Prostate gland (tissue), 2 donors: ENCODE results near the gene ATAD1. TPM values are rescaled to one million over a fixed set of nuclear protein-coding genes. Genes with fewer than 3 reads are reported as not detected.
"Not testable (repeated sequence)": the region's sequence is repeated elsewhere in the genome, so short reads cannot be mapped to it uniquely, and the experiment has no call there.

Experiments used
- DNase-seq: peaks from one replicate; pipeline ENCODE4 v3.0.0-alpha.2; 2019; ENCODE audit warnings: low spot score
- H3K27ac ChIP-seq, 2 donors: fragments of 200-600 bp; sonication (generic); 2 replicates each; pipeline ENCODE4 v1.5.1; 2017 to 2019
- H3K27me3 ChIP-seq: fragments of 200-600 bp; sonication (generic); replicated peaks from 2 replicates; pipeline ENCODE4 v1.5.1; 2019; ENCODE audit not compliant: insufficient read depth
- H3K36me3 ChIP-seq, 2 donors: fragments of 200-600 bp; sonication (generic); 1 replicate in 1 of 2; 2 replicates in 1 of 2; pipeline versions ENCODE4 v1.5.1 to v1.8.1; 2017 to 2019
- H3K4me1 ChIP-seq: fragments of 200-600 bp; sonication (generic); replicated peaks from 2 replicates; pipeline ENCODE4 v1.5.1; 2019
- H3K4me3 ChIP-seq, 2 donors: fragments of 200-600 bp; sonication (generic); 2 replicates each; pipeline ENCODE4 v1.5.1; 2017 to 2019
- H3K9me3 ChIP-seq: fragments of 200-600 bp; sonication (generic); 2 replicates; pipeline ENCODE4 v1.5.1; 2017
- POLR2A ChIP-seq: fragments of 450-650 bp; IDR thresholded peaks from one replicate; pipeline ENCODE4 v1.6.1; 2016; ENCODE audit warnings: antibody characterized with exemption, mild to moderate bottlenecking
- POLR2AphosphoS5 ChIP-seq: sonication (generic); formaldehyde crosslinking; IDR thresholded peaks from one replicate; pipeline ENCODE4 v1.6.1; 2017; ENCODE audit warnings: antibody characterized with exemption
- WGBS: methylation state at CpG from one replicate; pipeline ENCODE4 v1.1.5; 2018; 5-methylcytosine and 5-hydroxymethylcytosine counted together
- intact Hi-C: fragments of 100-400 bp; cut with DNase I; formaldehyde crosslinking; loops from one replicate; pipeline ENCODE4 v1.14.2; 2022
- total RNA-seq, 2 donors: library from RNA; depleted of rRNA; stranded (reverse); fragments of >200 nt; gene quantifications; one replicate each; pipeline ENCODE4 v1.1.0, GENCODE V29; 2016
- TF ChIP-seq, protein P1 (sequence below), 4 experiments: fragments of 200-600 bp in 2 of 4; fragments of 450-650 bp in 2 of 4; sonication (generic) in 2 of 4; IDR thresholded peaks; 1 replicate in 3 of 4; 2 replicates in 1 of 4; pipeline ENCODE4 v1.5.1; 2016 to 2019; ENCODE audit warnings: antibody characterized with exemption in 4 of 4, mild to moderate bottlenecking in 2 of 4, moderate library complexity in 2 of 4

ATAD1 gene
- total RNA-seq, 2 donors from 2014 or later, result 50.2 to 59.6 TPM

DNA sequence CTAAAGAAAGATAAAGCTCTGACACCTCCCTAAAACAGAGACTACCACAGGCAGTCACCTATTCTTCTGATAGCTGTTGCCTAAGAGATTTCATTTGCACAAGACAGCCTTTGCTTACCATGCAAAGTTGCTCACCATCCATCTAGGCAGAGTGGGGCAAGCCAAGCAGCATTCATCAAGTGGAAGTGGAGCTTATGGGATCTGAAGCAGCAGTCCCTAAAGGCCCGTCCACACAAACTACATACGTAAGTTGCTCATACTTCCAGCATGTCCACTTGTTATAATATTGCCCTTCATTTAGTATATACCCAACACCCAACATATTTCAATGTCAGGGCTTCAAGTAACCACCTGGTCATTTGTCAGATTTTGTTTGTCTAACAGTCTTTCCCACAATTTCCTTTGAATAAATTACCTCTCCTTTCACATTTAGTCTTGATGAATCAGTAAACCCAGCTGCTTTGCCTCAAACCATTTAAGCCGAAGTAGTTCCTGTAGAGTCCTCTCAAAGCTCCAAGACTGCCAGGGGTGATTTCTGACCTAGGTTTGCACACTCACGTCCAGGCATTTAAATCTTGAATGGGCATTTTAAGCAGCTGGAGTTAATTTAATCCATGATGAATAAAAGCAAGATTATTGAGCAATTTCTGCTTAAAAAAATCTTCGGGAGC is 67.9 kb downstream of the ATAD1 start:
- WGBS, result 62% methylated on average over 5 of the region's 5 CpGs
- Histone ChIP-seq H3K9me3 (no peaks in the 10 kb centered on the region), H3K4me1 (no peaks in the 10 kb centered on the region), H3K36me3 (no peaks in the 10 kb centered on the region), H3K27ac (no peak overlapping the region), H3K4me3 (no peak overlapping the region), H3K27me3 (no peaks in the 10 kb centered on the region)
- intact Hi-C loops, result no loop called here
- no peak for TF ChIP-seq POLR2AphosphoS5
- TF ChIP-seq, protein P1, sequence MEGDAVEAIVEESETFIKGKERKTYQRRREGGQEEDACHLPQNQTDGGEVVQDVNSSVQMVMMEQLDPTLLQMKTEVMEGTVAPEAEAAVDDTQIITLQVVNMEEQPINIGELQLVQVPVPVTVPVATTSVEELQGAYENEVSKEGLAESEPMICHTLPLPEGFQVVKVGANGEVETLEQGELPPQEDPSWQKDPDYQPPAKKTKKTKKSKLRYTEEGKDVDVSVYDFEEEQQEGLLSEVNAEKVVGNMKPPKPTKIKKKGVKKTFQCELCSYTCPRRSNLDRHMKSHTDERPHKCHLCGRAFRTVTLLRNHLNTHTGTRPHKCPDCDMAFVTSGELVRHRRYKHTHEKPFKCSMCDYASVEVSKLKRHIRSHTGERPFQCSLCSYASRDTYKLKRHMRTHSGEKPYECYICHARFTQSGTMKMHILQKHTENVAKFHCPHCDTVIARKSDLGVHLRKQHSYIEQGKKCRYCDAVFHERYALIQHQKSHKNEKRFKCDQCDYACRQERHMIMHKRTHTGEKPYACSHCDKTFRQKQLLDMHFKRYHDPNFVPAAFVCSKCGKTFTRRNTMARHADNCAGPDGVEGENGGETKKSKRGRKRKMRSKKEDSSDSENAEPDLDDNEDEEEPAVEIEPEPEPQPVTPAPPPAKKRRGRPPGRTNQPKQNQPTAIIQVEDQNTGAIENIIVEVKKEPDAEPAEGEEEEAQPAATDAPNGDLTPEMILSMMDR (IDR thresholded peaks at IDR 0.05), result no peak
- TF ChIP-seq POLR2A, result no peak
- DNase-seq, result no peak

DNA sequence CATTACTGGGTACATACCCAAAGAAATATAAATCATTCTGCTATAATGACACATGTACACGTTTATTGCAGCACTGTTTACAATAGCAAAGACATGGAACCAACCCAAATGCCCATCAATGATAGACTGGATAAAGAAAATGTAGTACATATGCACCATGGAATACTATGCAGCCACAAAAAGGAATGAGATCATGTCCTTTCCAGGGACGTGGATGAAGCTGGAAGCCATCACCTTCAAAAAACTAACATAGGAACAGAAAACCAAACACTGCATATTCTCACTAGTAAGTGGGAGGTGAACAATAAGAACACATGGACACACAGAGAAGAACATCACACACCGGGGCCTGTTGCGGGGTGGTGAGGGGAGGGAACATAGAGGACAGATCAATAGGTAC is 69.8 kb downstream of the ATAD1 start:
- H3K9me3 ChIP-seq, DNase-seq, H3K4me1 ChIP-seq, H3K36me3 ChIP-seq, intact Hi-C loops, H3K27me3 ChIP-seq, H3K4me3 ChIP-seq, H3K27ac ChIP-seq: not testable (repeated sequence)
- 78% methylated on average over 4 of the region's 4 CpGs for WGBS

DNA sequence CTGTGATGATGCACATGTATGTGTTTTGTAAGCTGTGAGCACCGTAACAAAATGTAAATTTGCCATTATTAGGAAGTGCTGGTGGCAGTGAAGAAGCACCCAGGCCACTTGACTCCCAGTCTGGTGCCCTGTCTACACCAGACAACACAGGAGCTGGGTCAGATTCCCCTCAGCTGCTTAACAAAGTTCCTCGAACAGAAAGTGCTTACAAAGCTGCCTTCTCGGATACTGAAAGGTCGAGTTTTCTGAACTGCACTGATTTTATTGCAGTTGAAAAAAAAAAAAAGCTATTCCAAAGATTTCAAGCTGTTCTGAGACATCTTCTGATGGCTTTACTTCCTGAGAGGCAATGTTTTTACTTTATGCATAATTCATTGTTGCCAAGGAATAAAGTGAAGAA is 71.1 kb downstream of the ATAD1 start:
- DNase-seq, result no peak
- no peak overlapping the region for H3K27ac ChIP-seq
- no peaks in the 10 kb centered on the region for H3K27me3 ChIP-seq
- no peaks in the 10 kb centered on the region for H3K9me3 ChIP-seq
- intact Hi-C loops, result no loop called here
- no peak overlapping the region for H3K4me3 ChIP-seq
- WGBS, result 7% methylated on average over 4 of the region's 4 CpGs
- H3K4me1 ChIP-seq, result no peaks in the 10 kb centered on the region
- TF ChIP-seq POLR2A, result no peak
- no peak for TF ChIP-seq POLR2AphosphoS5
- H3K36me3 ChIP-seq, result no peaks in the 10 kb centered on the region

DNA sequence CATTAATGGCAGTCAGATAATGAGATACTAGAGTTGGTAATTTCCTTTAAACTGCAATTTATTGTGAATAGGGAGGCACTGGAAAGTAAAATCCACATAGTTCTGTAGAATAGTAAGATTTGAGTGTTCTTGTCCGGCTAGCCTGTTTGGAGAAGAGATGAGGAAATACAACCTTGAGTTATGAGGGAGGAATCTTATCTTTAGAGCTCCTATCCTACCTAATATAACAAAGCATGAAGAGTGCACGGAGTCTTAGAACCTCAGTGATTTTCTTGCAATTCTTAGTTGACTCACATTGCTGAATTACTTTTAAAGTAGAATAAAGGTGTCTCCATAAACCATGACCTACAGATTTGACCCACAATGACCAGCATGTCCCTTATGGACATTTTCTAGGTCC is 73.4 kb downstream of the ATAD1 start:
- H3K27me3 ChIP-seq, result no peaks in the 10 kb centered on the region
- H3K4me1 ChIP-seq, result no peaks in the 10 kb centered on the region
- no peaks in the 10 kb centered on the region for H3K36me3 ChIP-seq
- TF ChIP-seq POLR2AphosphoS5, result no peak
- TF ChIP-seq, protein P1 (IDR thresholded peaks at IDR 0.05), result no peak
- TF ChIP-seq POLR2A, result no peak
- H3K27ac ChIP-seq, result no peak overlapping the region
- DNase-seq, result no peak
- WGBS, result 90% methylated on average over 2 of the region's 2 CpGs
- no peaks in the 10 kb centered on the region for H3K9me3 ChIP-seq
- intact Hi-C loops, result no loop called here
- no peak overlapping the region for H3K4me3 ChIP-seq

DNA sequence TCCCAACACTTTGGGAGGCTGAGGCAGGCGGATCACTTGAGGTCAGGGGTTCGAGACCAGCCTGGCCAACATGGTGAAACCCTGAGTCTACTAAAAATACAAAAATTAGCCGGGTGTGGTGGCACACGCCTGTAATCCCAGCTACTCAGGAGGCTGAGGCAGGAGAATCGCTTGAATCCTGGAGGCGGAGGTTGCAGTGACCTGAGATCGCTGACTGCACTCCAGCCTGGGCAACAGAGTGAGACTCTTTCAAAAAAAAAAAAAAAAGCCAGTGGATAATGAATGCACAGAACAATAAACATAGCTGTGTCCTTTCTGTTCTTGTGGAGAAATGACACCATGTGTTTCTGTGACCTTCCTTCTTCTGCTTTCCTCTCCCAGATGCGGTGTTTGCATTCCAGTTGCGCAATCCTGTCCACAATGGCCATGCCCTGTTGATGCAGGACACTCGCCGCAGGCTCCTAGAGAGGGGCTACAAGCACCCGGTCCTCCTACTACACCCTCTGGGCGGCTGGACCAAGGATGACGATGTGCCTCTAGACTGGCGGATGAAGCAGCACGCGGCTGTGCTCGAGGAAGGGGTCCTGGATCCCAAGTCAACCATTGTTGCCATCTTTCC is 74.9 kb downstream of the ATAD1 start:
- H3K36me3 ChIP-seq, H3K9me3 ChIP-seq, H3K27ac ChIP-seq, H3K27me3 ChIP-seq, DNase-seq, intact Hi-C loops, H3K4me1 ChIP-seq, H3K4me3 ChIP-seq: not testable (repeated sequence)
- 95% methylated on average over 18 of the region's 18 CpGs for WGBS

DNA sequence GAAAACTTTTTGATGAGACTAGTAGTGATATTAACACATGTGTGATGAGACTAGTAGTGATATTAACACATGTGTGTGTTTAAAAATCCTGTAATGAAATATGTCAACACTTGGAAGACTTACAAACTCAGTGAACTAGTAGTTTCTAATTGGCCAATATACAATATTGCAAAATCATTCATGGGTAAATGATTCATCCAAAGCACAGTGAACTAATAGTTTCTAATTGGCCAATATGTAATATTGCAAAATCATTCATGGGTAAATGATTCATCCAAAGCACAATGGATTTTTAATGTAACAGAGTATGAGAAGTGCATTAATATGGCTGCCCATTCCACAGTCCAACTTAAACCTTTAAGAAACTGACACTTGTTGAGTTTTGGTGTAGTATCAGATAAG is 77.8 kb downstream of the ATAD1 start:
- no peaks in the 10 kb centered on the region for H3K4me1 ChIP-seq
- TF ChIP-seq POLR2A (no peak), POLR2AphosphoS5 (no peak)
- TF ChIP-seq, protein P1 (IDR thresholded peaks at IDR 0.05), result no peak
- no peak overlapping the region for H3K27ac ChIP-seq
- H3K4me3 ChIP-seq, result no peak overlapping the region
- no peak for DNase-seq
- no peaks in the 10 kb centered on the region for H3K27me3 ChIP-seq
- H3K9me3 ChIP-seq, result no peaks in the 10 kb centered on the region
- H3K36me3 ChIP-seq, result no peaks in the 10 kb centered on the region
- intact Hi-C loops, result no loop called here
